ENCODE data around the gene TENT4A.

TENT4A gene

DNA sequence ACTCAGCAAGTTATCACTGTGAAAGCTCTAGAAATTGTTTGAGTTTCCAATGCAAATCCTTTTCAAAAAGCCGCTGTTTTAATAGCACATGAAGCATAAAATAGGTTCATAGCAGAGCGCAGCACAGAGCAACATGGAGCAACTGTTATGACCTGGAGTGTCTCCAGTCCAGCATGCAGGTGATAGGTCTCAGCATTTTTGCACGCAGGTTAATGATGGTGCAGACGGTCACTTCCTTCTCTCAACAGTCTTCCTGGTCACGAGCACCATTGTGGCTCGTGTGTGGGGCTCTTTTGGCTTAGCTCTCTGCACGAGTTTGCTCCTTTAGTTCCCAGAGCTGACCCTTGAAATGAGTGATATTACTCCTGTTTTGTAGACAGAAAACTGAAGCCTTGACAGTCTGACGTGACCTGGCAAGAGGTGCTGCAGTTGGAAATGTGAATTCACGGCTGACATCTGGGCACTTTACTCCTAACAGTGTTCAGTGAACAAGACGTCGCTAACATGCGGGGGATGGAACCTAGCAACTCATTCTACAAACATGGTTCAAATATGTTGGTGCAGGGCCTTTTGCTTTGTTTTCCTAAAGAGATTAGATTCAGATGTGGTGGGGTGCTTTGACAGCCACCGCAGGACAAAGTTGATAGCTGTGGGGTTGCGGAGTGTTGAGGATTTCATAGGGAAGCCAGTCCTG lies 10.0 kb downstream of the TENT4A start:
- Histone ChIP-seq H3K9me3 (ENCODE audit: control insufficient read depth, low read length) (no peaks in the 10 kb centered on the region), H3K4me1 (ENCODE audit: control insufficient read depth, insufficient read depth, low read length) (peaks cover 31% of the 10 kb centered on the region), H3K4me3 (ENCODE audit: insufficient read depth, low read depth, low read length) (no peak overlapping the region), H3K36me3 (ENCODE audit: control insufficient read depth, insufficient read depth, low read length) (no peaks in the 10 kb centered on the region), H3K27ac (ENCODE audit: insufficient read depth, low read depth, low read length, poor library complexity, severe bottlenecking) (no peak overlapping the region), H3K27me3 (ENCODE audit: control insufficient read depth, insufficient read depth, low read length, poor library complexity, severe bottlenecking) (no peaks in the 10 kb centered on the region)
- WGBS, 2 experiments: 86% methylated on average over 14 of the region's 14 CpGs

DNA sequence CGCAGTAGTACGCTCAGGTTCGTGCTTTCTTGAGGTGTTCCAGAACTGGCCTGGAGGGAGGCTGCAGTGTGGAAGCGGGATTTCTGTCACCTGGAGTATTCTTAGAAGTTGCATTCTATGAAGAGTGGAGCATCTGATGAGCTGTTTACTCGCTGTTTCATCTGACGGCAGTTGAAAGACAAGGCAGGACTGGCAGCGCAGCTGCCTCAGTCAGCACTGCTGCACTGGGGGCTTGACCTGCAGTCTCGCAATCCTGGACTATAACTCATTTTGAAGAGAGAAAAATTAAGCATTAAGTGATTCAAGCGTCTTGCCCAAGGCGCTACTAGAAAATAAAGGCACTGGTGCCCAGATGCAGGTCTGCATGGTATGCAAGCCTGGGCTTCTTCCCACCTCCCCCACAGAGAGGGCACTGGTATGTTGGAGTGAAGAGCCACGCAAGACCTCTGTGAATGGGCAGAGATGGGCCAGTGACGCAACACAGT lies 10.6 kb downstream of the TENT4A start:
- Histone ChIP-seq H3K27me3 (ENCODE audit: control insufficient read depth, insufficient read depth, low read length, poor library complexity, severe bottlenecking) (no peaks in the 10 kb centered on the region), H3K27ac (ENCODE audit: insufficient read depth, low read depth, low read length, poor library complexity, severe bottlenecking) (no peak overlapping the region), H3K36me3 (ENCODE audit: control insufficient read depth, insufficient read depth, low read length) (no peaks in the 10 kb centered on the region), H3K4me1 (ENCODE audit: control insufficient read depth, insufficient read depth, low read length) (peaks cover 30% of the 10 kb centered on the region), H3K9me3 (ENCODE audit: control insufficient read depth, low read length) (no peaks in the 10 kb centered on the region), H3K4me3 (ENCODE audit: insufficient read depth, low read depth, low read length) (no peak overlapping the region)
- WGBS, 2 experiments: 85 to 87% methylated on average over 11 to 12 of the region's 12 CpGs

DNA sequence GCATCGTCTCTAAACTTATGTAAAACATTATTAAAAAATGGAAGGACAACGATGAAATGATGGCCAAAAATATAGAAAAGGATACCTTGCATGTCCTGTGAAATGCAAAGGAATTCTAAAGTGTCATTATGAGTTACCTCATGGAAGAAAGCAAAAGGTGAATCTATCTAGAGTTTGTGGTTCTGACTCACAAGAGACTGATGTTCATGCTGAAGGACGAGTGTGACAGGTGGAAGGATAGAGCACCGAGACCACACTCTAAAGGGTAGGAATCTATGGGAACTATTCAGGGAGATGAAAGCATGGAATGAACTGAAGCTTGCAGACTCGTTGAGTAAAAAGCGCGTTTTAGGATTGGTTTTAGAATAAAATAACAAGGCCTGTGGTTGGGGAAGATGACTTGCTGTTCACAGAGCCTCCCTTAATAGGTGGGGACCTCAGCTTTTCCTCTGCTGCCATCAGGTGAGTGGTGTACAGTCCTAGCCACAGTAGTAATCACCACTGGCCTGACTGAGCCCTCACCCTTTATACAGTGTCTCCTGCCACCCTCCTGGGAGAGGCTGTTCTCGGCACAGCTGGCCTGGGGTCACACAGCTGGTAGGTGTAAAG lies 11.2 kb downstream of the TENT4A start:
- H3K27me3 ChIP-seq (ENCODE audit: control insufficient read depth, insufficient read depth, low read length, poor library complexity, severe bottlenecking): no peaks in the 10 kb centered on the region
- H3K27ac ChIP-seq (ENCODE audit: insufficient read depth, low read depth, low read length, poor library complexity, severe bottlenecking): no peak overlapping the region
- H3K4me1 ChIP-seq (ENCODE audit: control insufficient read depth, insufficient read depth, low read length): peaks cover 35% of the 10 kb centered on the region
- 92 to 93% methylated on average over 8 of the region's 8 CpGs for WGBS, 2 experiments
- H3K4me3 ChIP-seq (ENCODE audit: insufficient read depth, low read depth, low read length): no peak overlapping the region
- no peaks in the 10 kb centered on the region for H3K9me3 ChIP-seq (ENCODE audit: control insufficient read depth, low read length)
- no peaks in the 10 kb centered on the region for H3K36me3 ChIP-seq (ENCODE audit: control insufficient read depth, insufficient read depth, low read length)

DNA sequence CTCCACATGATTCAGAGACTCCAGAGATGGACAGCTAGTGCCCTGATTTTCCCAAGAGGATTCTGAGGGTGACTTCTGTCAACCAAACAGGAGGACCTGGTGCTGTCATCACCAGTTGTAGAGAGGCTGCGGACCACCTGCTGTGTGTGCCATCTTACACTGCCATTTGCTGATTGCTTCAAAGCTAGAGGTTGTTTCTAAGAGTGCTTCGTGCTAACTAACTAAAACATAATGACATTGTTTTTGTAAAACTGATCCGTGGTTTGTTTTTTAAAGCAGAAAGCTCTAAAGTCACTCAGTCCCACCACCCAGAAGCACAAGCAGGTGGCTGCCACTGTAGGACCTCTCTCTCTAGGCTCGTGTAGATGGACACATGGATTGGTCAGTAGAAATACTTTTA lies 12.2 kb downstream of the TENT4A start:
- peaks cover 44% of the 10 kb centered on the region for H3K4me1 ChIP-seq (ENCODE audit: control insufficient read depth, insufficient read depth, low read length)
- no peaks in the 10 kb centered on the region for H3K27me3 ChIP-seq (ENCODE audit: control insufficient read depth, insufficient read depth, low read length, poor library complexity, severe bottlenecking)
- no peaks in the 10 kb centered on the region for H3K9me3 ChIP-seq (ENCODE audit: control insufficient read depth, low read length)
- H3K36me3 ChIP-seq (ENCODE audit: control insufficient read depth, insufficient read depth, low read length): no peaks in the 10 kb centered on the region
- no peak overlapping the region for H3K4me3 ChIP-seq (ENCODE audit: insufficient read depth, low read depth, low read length)
- H3K27ac ChIP-seq (ENCODE audit: insufficient read depth, low read depth, low read length, poor library complexity, severe bottlenecking): no peak overlapping the region
- WGBS, 2 experiments: 92 to 99% methylated on average over 3 to 4 of the region's 4 CpGs

DNA sequence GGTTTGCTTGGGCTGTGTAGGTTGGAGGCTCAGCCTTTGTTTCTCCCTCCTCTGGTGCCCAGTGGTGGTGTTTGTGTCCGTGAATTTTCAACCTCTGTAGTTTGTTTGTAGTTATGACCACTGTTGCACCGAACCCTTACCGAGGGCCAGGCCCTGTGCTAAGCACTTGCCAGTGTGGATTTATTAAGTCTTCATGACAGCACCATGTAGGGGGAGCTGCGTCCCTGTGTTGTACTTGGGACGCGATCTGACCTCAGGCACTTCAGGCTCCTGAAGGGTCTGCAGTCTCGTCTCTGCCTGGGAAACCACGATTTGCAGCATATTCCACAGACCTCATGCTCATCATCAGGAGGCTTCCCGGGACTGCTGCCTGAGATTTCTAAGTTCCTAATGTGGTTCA lies 12.8 kb downstream of the TENT4A start:
- 95 to 96% methylated on average over 9 of the region's 9 CpGs for WGBS, 2 experiments
- peaks cover 40% of the 10 kb centered on the region for H3K4me1 ChIP-seq (ENCODE audit: control insufficient read depth, insufficient read depth, low read length)
- H3K4me3 ChIP-seq (ENCODE audit: insufficient read depth, low read depth, low read length): no peak overlapping the region
- no peaks in the 10 kb centered on the region for H3K9me3 ChIP-seq (ENCODE audit: control insufficient read depth, low read length)
- H3K36me3 ChIP-seq (ENCODE audit: control insufficient read depth, insufficient read depth, low read length): no peaks in the 10 kb centered on the region
- no peak overlapping the region for H3K27ac ChIP-seq (ENCODE audit: insufficient read depth, low read depth, low read length, poor library complexity, severe bottlenecking)
- H3K27me3 ChIP-seq (ENCODE audit: control insufficient read depth, insufficient read depth, low read length, poor library complexity, severe bottlenecking): no peaks in the 10 kb centered on the region

DNA sequence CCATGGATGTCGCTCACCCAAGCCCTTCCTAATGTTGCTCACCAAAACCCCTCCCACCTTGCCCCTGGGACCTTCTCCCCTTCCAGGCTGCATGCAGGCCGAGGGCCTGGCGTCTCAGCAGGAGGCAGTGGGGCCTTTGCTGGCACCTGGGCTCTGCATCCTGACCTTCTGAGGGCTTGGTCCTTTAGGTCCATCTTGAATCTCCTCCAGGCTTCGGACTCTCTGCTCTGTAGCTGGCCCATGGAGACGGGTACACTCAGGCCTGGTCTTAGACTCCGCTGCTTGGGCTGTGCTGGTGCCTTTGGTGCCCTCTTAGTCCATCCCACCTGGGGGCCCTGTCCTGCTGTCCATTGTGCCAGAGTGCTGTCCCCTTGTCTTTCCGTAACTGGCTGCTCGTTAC lies 14.0 kb downstream of the TENT4A start:
- no peaks in the 10 kb centered on the region for H3K9me3 ChIP-seq (ENCODE audit: control insufficient read depth, low read length)
- H3K27me3 ChIP-seq (ENCODE audit: control insufficient read depth, insufficient read depth, low read length, poor library complexity, severe bottlenecking): no peaks in the 10 kb centered on the region
- H3K27ac ChIP-seq (ENCODE audit: insufficient read depth, low read depth, low read length, poor library complexity, severe bottlenecking): no peak overlapping the region
- no peaks in the 10 kb centered on the region for H3K36me3 ChIP-seq (ENCODE audit: control insufficient read depth, insufficient read depth, low read length)
- WGBS, 2 experiments: 93% methylated on average over 8 of the region's 8 CpGs
- H3K4me3 ChIP-seq (ENCODE audit: insufficient read depth, low read depth, low read length): no peak overlapping the region
- peaks cover 47% of the 10 kb centered on the region for H3K4me1 ChIP-seq (ENCODE audit: control insufficient read depth, insufficient read depth, low read length)

DNA sequence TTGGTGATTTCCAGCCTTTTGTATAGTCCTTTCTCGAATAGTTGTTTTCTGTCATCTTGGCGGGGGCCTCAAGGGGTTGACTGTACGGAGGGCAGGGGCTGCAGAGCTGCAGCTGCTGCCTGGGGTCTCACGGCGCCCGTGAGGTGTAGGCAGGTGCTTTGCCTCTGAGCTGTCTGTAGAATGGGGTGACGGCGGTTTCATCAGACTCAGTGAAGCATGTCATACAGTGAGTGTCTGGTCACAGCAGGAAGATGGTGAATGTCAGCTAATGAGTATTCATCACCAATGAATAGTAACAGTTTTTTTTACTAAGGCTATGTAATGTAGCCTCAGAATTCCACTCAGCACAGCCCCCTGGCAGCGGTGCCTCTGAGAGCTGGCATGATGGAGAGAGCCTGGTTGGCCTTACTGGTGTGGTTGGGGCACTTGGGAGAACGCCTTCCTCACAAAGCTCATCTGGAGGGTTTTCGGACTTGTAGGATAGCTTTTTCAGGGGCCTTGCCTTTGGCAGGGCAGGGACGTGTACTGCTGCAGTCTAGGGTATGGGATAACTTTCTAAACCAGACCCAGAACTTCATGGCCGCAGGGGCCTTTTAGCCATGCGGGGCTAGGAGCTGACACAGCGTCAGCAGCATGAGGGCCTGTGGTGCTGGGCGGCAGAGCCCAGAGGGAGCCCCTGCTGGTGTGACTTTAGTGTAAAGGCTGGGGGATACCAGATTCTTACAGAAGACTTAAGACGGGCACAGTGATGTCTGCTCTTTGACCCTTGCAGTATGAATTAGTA lies 15.0 kb downstream of the TENT4A start:
- H3K9me3 ChIP-seq (ENCODE audit: control insufficient read depth, low read length): no peaks in the 10 kb centered on the region
- no peak overlapping the region for H3K4me3 ChIP-seq (ENCODE audit: insufficient read depth, low read depth, low read length)
- H3K27me3 ChIP-seq (ENCODE audit: control insufficient read depth, insufficient read depth, low read length, poor library complexity, severe bottlenecking): no peaks in the 10 kb centered on the region
- 74 to 81% methylated on average over 16 to 17 of the region's 17 CpGs for whole genome bisulfite sequencing, 2 experiments
- no peaks in the 10 kb centered on the region for H3K36me3 ChIP-seq (ENCODE audit: control insufficient read depth, insufficient read depth, low read length)
- H3K4me1 ChIP-seq (ENCODE audit: control insufficient read depth, insufficient read depth, low read length): peaks cover 45% of the 10 kb centered on the region
- H3K27ac ChIP-seq (ENCODE audit: insufficient read depth, low read depth, low read length, poor library complexity, severe bottlenecking): no peak overlapping the region

DNA sequence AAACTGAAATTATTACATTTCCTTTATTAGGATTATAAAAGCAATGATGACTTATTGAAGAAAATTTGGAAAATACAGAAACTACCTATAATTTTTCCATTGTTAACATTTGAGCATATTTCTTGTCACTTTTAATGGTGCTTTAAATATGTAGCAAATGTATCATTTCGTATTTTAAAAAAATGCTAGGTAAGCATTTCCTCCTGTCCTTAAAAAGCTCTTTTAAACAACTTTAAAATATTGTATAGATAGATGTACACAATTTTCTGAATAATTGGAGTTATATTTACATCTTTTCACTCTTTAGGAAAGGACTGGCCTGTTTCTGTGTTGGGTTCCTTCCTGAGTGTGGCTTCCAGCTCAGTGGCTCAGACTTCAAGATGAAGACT lies 15.6 kb downstream of the TENT4A start:
- peaks cover 40% of the 10 kb centered on the region for H3K4me1 ChIP-seq (ENCODE audit: control insufficient read depth, insufficient read depth, low read length)
- no CpG with 5 or more reads among the region's 1 CpG for WGBS, 2 experiments
- no peak overlapping the region for H3K4me3 ChIP-seq (ENCODE audit: insufficient read depth, low read depth, low read length)
- H3K36me3 ChIP-seq (ENCODE audit: control insufficient read depth, insufficient read depth, low read length): no peaks in the 10 kb centered on the region
- H3K27me3 ChIP-seq (ENCODE audit: control insufficient read depth, insufficient read depth, low read length, poor library complexity, severe bottlenecking): no peaks in the 10 kb centered on the region
- no peak overlapping the region for H3K27ac ChIP-seq (ENCODE audit: insufficient read depth, low read depth, low read length, poor library complexity, severe bottlenecking)
- no peaks in the 10 kb centered on the region for H3K9me3 ChIP-seq (ENCODE audit: control insufficient read depth, low read length)

DNA sequence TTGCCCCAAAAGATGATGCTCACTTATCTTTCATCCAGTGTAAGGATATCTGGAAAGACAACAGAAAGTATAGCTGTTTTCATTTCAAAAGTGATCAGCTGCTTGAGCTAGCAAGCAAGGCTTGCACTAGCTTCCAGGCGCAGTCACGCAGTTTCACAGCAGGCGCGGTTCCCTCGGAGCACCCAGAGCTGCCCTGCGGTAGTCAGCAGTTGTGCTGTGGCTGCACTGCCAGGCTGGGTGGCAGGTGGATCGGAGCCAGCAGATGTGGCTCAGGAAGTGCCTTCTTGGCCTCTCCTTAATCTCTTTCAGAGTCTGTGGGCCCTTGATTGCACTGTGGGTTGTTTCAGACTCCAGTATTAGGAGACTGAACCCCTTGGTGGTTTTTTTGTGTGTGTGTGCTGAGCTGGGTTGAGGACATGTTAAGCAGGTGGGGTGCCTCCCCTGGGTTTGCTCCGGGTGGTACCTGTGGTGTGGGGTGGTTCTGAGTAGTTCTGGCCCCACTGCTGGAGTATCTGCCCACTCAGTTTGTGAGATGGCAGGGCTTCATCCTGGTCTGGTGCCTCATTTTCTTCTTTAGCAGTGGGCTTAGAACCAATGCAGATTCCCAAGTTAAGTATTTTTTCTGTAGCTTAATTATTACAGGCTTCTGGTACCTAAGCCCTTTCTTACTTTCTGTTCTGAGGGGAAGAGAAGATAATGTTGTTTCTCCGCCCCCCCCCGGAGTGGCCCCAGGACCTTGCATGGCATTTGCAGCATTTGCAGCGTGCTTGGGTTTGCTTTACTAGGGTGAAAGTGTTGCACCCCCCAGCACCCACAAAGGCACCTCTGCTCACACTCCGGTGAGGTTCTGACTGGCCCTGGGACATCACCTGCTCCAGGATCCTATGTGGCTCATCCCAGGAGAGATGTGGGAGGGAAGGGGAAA lies 16.4 kb downstream of the TENT4A start:
- no peak overlapping the region for H3K27ac ChIP-seq (ENCODE audit: insufficient read depth, low read depth, low read length, poor library complexity, severe bottlenecking)
- no peaks in the 10 kb centered on the region for H3K36me3 ChIP-seq (ENCODE audit: control insufficient read depth, insufficient read depth, low read length)
- H3K4me1 ChIP-seq (ENCODE audit: control insufficient read depth, insufficient read depth, low read length): peaks cover 36% of the 10 kb centered on the region
- no peaks in the 10 kb centered on the region for H3K27me3 ChIP-seq (ENCODE audit: control insufficient read depth, insufficient read depth, low read length, poor library complexity, severe bottlenecking)
- no peaks in the 10 kb centered on the region for H3K9me3 ChIP-seq (ENCODE audit: control insufficient read depth, low read length)
- WGBS, 2 experiments: 95 to 96% methylated on average over 12 of the region's 12 CpGs
- no peak overlapping the region for H3K4me3 ChIP-seq (ENCODE audit: insufficient read depth, low read depth, low read length)

Data from ectodermal cell (in vitro differentiated cells).